Spinal cord (tissue), 10 donors: Measurements from ENCODE around the gene SYCE3. TPM values are rescaled to one million over a fixed set of nuclear protein-coding genes. Genes with fewer than 3 reads are reported as not detected.
A peak's percentile ranks its signal among the peaks of the same experiment; 100 is the strongest.

Experiments used
- DNase-seq, 6 donors: peaks; one replicate each; pipeline versions ENCODE4 v3.0.0 to v3.0.0-alpha.2; 2013 to 2015; ENCODE audit warnings: low spot score in 6 of 6, low read depth in 4 of 6
- H3K27ac ChIP-seq: one replicate; pipeline ENCODE4 v1.5.1; 2013; ENCODE audit warnings: low read depth, low read length, control low read depth
- H3K27me3 ChIP-seq: one replicate; pipeline ENCODE4 v1.6.1; 2013; ENCODE audit warnings: low read length; ENCODE audit not compliant: control insufficient read depth, insufficient read depth
- H3K36me3 ChIP-seq: one replicate; pipeline ENCODE4 v1.6.1; 2013; ENCODE audit warnings: low read length; ENCODE audit not compliant: control insufficient read depth, insufficient read depth
- H3K4me1 ChIP-seq: one replicate; pipeline ENCODE4 v1.6.1; 2013; ENCODE audit warnings: low read length; ENCODE audit not compliant: control insufficient read depth, insufficient read depth
- H3K4me3 ChIP-seq: one replicate; pipeline ENCODE4 v1.5.1; 2013; ENCODE audit warnings: low read depth, low read length, control low read depth
- H3K9me3 ChIP-seq: one replicate; pipeline ENCODE4 v1.6.1; 2013; ENCODE audit warnings: low read length; ENCODE audit not compliant: control insufficient read depth, insufficient read depth
- WGBS: methylation state at CpG from one replicate; pipeline ENCODE4 v1.1.5; 2013; ENCODE audit warnings: missing lambda C conversion rate; ENCODE audit not compliant: insufficient coverage; 5-methylcytosine and 5-hydroxymethylcytosine counted together
- polyA plus RNA-seq, 2 donors: library from polyadenylated mRNA; unstranded; fragments of 120-200 nt; gene quantifications; one replicate each; pipeline ENCODE4 v1.2.1, GENCODE V29; 2013; ENCODE audit not compliant: insufficient read length in 2 of 2
- total RNA-seq, 2 donors: library from RNA; depleted of rRNA in 1 of 2; stranded (reverse); fragments of 120-200 nt in 1 of 2; fragments of >200 nt in 1 of 2; gene quantifications; one replicate each; pipeline versions ENCODE4 v1.2.3 to v1.2.4, GENCODE V29; 2013 to 2014
- donor health status: healthy.

The SYCE3 gene
- total and polyA plus RNA-seq, 4 donors: 0.66 TPM; not detected in 3

DNA sequence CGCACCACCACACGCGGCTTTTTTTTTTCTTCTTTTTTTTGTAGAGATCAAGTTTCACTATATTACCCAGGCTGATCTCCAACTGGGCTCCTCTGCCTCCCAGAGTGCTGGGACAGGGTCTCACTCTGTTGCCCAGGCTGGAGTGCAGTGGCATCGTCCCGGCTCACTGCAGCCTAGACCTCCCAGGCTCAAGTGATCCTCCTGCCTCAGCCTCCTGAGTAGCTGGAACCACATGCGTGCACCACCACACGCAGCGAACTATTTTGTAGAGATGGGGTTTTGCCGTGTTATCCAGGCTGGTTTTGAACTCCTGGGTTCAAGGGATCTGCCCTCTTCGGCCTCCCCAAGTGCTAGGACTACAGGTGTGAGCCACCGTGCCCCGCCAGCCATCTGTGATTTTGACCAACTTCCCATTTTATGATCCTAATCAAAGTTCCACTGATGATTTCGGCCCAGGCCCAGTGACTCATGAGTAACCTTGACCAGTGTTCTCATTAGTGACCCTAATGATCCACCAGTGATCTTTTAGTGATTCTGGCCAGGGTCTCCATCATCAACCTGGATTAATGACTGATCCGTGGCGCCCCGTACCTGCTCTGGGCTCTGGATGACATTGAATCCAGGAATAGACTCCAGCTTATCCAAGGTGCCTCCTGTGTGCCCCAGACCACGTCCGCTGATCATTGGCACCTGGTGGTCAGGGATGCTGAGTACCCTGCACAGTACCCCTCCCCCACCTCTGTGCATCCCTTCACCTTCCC lies 34.6 kb downstream of the SYCE3 start:
- DNase-seq: no peak

DNA sequence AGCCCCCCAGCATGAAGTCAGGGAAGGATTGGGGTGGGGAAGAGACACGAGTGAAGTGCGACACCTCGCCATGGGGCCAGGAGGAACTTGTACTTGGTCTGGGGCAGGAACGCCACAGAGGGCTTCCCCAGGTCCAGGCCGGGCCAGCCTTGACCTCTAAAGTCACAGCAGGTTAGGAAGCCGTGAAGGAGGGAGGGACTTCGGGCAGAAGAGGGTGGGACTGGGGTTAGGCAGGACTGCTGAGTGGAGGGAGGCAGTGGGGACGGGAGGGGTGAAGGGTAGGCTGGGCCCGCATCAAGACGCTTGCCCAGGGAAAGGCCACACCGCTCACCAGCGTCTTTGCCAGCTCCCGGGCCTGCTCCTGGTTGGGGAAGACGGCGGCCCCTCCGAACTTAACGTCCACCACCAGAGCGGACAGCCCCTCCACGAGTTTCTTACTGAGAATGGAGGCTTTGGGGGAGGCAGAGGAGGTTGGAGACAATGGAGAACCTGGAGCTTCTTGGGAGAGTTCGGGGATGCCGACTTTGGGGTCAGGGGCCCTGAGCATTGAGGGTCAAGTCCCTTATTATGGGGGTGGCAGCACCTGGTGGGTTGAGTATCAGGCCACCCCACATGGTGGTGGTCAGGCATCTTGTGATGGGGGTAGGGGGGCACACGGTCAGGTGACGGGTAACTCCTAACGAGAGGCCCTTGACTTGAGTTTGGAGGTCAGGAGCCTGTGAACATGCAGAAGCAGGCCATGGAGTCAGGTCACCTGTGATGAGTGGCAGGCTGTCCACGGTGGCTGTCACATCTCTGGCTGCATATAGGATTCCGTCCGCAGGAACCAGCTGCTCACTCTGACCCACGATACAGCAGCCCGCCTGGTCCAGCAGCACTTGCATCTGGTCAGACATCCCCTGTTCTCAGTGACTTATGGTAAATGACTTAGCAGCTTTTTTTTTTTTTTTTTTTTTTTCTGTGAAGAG lies 35.6 kb downstream of the SYCE3 start:
- DNase-seq: peak in 1 of 6 donors; percentile 27
- no peaks in the 10 kb centered on the region for H3K9me3 ChIP-seq
- 47% methylated on average over 24 of the region's 29 CpGs for WGBS
- H3K4me3 ChIP-seq: peak overlapping the region; percentile 48
- peaks cover 36% of the 10 kb centered on the region for H3K36me3 ChIP-seq
- no peak overlapping the region for H3K27ac ChIP-seq
- peaks cover 33% of the 10 kb centered on the region for H3K27me3 ChIP-seq
- peaks cover 60% of the 10 kb centered on the region for H3K4me1 ChIP-seq

More for the DNA sequence above, 34.6 kb downstream of the SYCE3 start:
- Histone ChIP-seq H3K9me3 (no peaks in the 10 kb centered on the region), H3K27ac (no peak overlapping the region), H3K4me3 (no peak overlapping the region), H3K27me3 (peaks cover 43% of the 10 kb centered on the region), H3K4me1 (peaks cover 65% of the 10 kb centered on the region), H3K36me3 (peaks cover 26% of the 10 kb centered on the region)
- 95% methylated on average over 11 of the region's 18 CpGs for WGBS

DNA sequence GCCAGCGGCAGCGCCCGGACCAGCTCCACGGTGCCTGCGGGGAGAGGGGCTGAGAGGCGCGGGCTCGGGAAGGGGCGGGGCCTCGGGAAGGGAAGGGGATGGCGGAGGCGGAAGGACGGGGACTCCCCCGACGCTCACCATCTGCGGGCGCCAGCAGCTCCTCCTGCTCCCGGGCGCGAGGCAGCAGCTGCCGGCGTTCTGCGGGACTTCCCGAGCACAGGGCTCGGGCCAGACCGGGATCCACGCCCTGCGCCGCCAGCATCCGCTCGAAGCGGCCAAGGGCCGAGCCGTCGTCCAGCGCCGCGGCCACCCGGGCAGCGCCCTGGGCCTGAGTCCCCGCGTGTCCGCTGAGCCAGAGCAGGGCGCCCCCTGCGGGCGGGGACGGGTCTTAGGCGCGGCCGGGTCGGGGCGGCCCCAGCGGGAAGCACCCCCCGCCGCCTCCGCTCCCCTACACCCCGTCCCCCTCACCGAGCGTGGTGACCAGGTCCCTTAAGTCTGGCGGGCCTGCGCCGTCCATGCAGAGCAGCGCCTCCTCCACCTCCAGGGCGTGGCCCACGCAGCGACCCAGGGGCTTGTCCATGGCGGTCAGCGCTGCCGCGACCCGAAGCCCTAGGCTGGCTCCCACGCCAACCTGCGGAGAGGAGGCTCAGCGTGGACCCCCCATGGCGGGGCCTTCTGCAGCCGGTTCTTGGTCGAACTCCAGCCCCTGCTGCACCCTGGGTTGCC lies 36.4 kb downstream of the SYCE3 start:
- H3K4me3 ChIP-seq: peak overlapping the region; percentile 48
- H3K27me3 ChIP-seq: peaks cover 24% of the 10 kb centered on the region
- under 1% methylated on average over 77 of the region's 77 CpGs for WGBS
- peak in 5 of 6 donors; percentile 53 to 95 (median 74) for DNase-seq
- H3K27ac ChIP-seq: peak overlapping the region; percentile 85
- peaks cover 44% of the 10 kb centered on the region for H3K36me3 ChIP-seq
- H3K4me1 ChIP-seq: peaks cover 51% of the 10 kb centered on the region
- no peaks in the 10 kb centered on the region for H3K9me3 ChIP-seq

DNA sequence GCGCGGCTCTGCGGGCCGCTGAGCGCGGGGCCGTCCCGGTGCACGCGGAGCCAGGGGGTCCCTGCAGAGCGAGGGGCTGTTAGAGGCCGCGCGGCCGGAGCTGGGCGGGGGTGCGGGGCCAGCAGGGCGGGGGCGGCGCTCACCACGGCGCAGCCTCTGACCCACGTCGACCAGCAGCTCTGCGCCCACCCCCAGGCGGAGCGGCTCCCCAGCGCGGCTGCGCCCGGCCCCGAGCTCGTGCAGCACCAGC lies 36.9 kb downstream of the SYCE3 start:
- DNase-seq: no peak
- H3K4me1 ChIP-seq: peaks cover 46% of the 10 kb centered on the region
- H3K4me3 ChIP-seq: peak overlapping the region; percentile 57
- 0% methylated on average over 33 of the region's 33 CpGs for WGBS
- H3K27me3 ChIP-seq: peaks cover 19% of the 10 kb centered on the region
- peaks cover 49% of the 10 kb centered on the region for H3K36me3 ChIP-seq
- H3K27ac ChIP-seq: peak overlapping the region; percentile 85
- no peaks in the 10 kb centered on the region for H3K9me3 ChIP-seq

DNA sequence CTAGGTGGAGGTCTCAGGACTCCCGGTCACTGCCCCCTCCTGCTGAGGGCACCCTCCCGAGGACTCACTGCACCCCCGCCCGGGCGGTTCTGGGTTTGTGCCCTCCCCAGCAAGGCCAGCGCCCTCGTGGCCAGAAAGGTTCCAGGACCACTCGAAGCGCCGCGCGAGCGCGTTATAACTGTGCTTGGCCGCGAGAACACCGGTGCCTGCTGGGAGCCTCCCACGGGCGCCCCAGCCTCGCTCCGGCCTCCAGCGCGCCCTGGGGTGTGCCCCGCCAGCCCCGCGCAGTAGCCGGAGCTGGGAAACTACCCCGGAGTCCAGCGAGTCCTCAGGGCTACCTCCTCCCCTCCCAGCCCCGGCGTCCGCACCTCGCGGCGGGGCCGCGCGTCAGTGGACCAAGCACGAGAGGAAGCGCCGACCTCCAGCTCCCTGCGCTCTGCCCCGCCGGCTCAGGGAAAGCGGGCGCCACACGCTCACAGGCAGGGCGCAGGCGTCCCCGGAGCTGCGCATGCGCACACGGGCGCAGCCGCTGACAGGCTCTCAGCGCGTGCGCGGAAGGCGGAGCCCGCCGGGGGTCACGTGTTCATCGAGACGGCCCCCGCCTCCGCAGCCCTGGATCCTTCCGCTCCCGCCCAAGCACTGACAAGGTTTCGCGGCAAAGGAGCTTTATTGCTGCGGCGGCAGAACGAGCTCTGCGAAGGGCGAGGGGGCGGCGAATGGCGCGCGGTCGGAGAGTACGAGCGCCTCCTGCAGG lies 37.4 kb downstream of the SYCE3 start, which contains the start of gene SCO2:
Gene SCO2 (minus strand): TSS at position 495 of the 754 bp plus-strand sequence. CDS start 1,187 bp downstream, outside the sequence.
- Histone ChIP-seq H3K27me3 (peaks cover 14% of the 10 kb centered on the region), H3K4me3 (peak within 1 kb of the TSS; percentile 57), H3K27ac (peak within 1 kb of the TSS; percentile 85), H3K4me1 (peaks cover 41% of the 10 kb centered on the region), H3K36me3 (peaks cover 54% of the 10 kb centered on the region), H3K9me3 (no peaks in the 10 kb centered on the region)
- under 1% methylated on average over 84 of the region's 84 CpGs for WGBS
- peak; percentile 92 to 99 (median 96) for DNase-seq

DNA sequence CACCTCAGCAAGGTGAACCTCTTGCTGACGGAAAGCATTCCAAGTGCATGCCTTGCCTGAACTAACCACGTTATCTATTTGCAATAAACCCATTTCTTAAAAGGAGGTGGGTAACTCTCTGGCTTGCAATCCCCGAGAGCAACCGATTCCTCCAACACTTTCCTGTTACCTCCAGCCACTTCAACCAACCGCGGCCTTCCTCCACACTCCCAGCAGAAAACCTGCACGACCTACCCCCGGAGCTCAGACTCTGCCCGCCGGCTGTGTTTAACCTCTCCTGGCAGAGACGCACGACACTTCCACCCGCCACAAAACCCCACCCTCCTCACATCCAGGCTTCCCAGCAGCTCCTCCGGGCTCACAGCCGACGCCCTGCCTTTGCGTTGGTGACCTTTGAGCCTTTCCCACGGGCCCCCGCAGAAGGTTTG lies 38.0 kb downstream of the SYCE3 start:
- peaks cover 11% of the 10 kb centered on the region for H3K27me3 ChIP-seq
- H3K27ac ChIP-seq: no peak overlapping the region

DNA sequence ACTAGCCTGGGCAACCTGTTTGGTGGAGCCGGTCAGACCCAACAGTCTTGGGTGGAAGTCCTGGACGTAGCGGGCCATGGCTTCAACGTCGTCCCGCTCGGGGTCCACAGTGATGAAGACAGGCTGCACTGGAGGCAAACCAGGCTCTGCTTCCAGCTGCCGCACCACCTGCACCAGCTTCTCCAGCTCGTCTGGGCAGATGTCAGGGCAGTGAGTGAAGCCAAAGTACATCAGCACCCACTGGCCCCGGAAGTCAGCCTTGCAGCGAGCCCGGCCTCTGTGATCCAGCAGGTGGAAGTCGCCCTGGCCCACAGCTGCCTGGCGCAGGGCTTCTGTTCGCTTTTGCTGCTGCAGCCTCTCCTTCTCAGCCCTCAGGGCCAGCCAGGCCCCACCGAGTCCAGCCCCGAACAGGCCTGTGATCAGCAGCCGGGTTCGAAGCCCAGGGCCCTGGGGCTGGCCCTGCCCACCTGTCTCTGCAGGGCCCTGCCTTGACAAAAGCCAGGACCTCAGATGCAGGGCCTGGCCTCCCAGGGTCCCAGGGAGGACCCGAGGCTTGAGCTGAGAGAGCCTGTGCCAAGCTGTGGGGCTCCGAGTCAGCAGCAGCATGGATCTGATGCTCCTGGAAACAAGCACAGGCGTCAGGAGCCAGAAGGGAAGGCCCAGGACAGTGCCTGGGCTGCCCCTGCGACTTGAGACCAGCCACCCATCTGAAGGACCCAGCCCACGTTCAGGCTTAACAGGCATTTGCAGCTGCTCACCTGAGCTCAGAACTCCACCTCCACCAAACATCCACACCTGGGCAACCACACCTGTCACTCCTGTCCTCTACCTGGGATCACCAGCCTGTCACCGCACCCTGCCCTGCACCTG lies 38.7 kb downstream of the SYCE3 start:
- H3K36me3 ChIP-seq: peaks cover 67% of the 10 kb centered on the region
- WGBS: 88% methylated on average over 25 of the region's 25 CpGs

More for the DNA sequence above, 38.0 kb downstream of the SYCE3 start:
- peak overlapping the region; percentile 57 for H3K4me3 ChIP-seq
- H3K4me1 ChIP-seq: peaks cover 38% of the 10 kb centered on the region
- H3K36me3 ChIP-seq: peaks cover 60% of the 10 kb centered on the region
- no peak for DNase-seq
- H3K9me3 ChIP-seq: no peaks in the 10 kb centered on the region
- 19% methylated on average over 19 of the region's 19 CpGs for WGBS

DNA sequence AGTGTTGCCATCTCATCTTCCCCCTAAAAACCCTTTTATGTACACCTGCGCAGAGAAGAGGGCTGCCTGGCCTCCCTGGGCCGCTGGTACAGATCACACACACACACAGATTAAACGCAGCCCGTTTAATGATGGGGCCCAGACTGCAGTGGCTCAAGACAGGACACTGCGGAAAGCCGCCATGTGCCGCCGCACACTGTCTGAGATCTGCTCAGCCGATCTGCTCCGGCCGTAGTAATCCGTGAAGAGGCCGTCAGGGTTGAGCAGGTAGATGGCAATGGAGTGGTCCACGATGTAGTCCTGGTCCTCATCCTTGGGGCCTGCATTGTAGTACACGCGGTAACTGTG lies 39.3 kb downstream of the SYCE3 start:
- WGBS: 94% methylated on average over 16 of the region's 16 CpGs
- no peak overlapping the region for H3K27ac ChIP-seq
- DNase-seq: no peak

More for the DNA sequence above, 38.7 kb downstream of the SYCE3 start:
- Histone ChIP-seq H3K27ac (no peak overlapping the region), H3K27me3 (peaks cover 5% of the 10 kb centered on the region), H3K9me3 (no peaks in the 10 kb centered on the region), H3K4me3 (no peak overlapping the region), H3K4me1 (peaks cover 32% of the 10 kb centered on the region)
- DNase-seq: no peak

More for the DNA sequence above, 39.3 kb downstream of the SYCE3 start:
- peaks cover 31% of the 10 kb centered on the region for H3K4me1 ChIP-seq
- H3K27me3 ChIP-seq: no peaks in the 10 kb centered on the region
- H3K4me3 ChIP-seq: no peak overlapping the region
- H3K9me3 ChIP-seq: no peaks in the 10 kb centered on the region
- peaks cover 73% of the 10 kb centered on the region for H3K36me3 ChIP-seq
